Astrocyte (in vitro differentiated cells and primary cell): Measurements from ENCODE around the gene BABAM1.

Experiments
- CTCF ChIP-seq: IDR thresholded peaks from 2 replicates; pipeline ENCODE4 v1.5.1; 2011; ENCODE audit warnings: low read depth, mild to moderate bottlenecking, inconsistent platforms, low read length, moderate library complexity; ENCODE audit not compliant: insufficient read depth
- EZH2 ChIP-seq: IDR thresholded peaks from 2 replicates; pipeline ENCODE4 v1.6.1; 2012; ENCODE audit warnings: mild to moderate bottlenecking, low read length, inconsistent platforms; ENCODE audit not compliant: insufficient read depth

GRCh38 chr19:17309198-17309964 is 42.1 kb downstream of the BABAM1 start, which contains the start of gene DDA1:
- TF ChIP-seq CTCF = no peak
- no peak for TF ChIP-seq EZH2
